ENCODE data around the gene LRRC2. TPM values are rescaled to one million over a fixed set of nuclear protein-coding genes. Genes with fewer than 3 reads are reported as not detected.

LRRC2 gene
- total RNA-seq, 1 donor from 2014 or later, result 0.87 TPM

DNA sequence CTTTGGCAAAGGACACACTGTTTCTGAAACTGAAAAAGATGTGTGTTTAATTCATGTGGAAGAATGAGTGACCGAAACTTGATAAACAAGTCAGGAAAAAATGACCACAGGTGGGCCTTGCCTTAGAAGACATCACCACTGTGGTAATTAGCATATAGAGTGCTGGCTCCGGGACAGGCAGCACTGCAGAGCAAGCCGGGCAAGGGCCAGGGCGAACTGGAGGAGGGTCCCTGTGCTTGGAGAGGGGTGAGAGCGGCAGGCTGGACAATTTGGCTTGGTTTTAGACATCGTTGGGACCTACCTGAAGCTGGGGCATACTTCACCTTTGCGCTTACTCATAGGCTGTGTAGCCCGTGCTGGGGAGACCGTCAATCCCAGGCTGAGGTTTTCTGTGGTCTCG lies 60.1 kb downstream of the LRRC2 start:
- no peaks in the 10 kb centered on the region for H3K9me3 Mint-ChIP-seq
- H3K4me1 Mint-ChIP-seq, result peaks cover 19% of the 10 kb centered on the region
- no peak overlapping the region for H3K4me3 Mint-ChIP-seq
- H3K27me3 Mint-ChIP-seq (ENCODE audit: low read depth), result no peaks in the 10 kb centered on the region
- H3K36me3 Mint-ChIP-seq, result no peaks in the 10 kb centered on the region
- TF ChIP-seq, protein P1, sequence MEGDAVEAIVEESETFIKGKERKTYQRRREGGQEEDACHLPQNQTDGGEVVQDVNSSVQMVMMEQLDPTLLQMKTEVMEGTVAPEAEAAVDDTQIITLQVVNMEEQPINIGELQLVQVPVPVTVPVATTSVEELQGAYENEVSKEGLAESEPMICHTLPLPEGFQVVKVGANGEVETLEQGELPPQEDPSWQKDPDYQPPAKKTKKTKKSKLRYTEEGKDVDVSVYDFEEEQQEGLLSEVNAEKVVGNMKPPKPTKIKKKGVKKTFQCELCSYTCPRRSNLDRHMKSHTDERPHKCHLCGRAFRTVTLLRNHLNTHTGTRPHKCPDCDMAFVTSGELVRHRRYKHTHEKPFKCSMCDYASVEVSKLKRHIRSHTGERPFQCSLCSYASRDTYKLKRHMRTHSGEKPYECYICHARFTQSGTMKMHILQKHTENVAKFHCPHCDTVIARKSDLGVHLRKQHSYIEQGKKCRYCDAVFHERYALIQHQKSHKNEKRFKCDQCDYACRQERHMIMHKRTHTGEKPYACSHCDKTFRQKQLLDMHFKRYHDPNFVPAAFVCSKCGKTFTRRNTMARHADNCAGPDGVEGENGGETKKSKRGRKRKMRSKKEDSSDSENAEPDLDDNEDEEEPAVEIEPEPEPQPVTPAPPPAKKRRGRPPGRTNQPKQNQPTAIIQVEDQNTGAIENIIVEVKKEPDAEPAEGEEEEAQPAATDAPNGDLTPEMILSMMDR (IDR thresholded peaks at IDR 0.05; ENCODE audit: unreplicated experiment), result no peak
- no peak overlapping the region for H3K27ac Mint-ChIP-seq
- DNase-seq (ENCODE audit: low spot score in 2 of 2, unreplicated experiment in 2 of 2), result no peak

DNA sequence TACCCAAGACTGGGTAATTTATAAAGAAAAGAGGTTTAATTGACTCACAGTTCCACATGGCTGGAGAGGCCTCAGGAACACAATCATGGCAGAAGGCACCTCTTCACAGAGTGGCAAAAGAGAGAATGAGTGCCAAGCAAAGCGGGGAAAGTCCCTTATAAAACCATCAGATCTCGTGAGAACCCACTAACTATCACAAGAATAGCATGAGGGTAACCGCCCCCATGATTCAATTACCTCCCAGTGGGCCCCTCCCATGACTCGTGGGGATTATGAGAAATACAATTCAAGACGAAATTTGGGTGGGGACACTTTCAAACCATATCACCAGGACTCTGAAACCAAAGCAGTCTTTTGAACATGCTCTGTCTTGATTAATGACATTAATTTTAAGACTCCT lies 61.3 kb downstream of the LRRC2 start:
- no peaks in the 10 kb centered on the region for H3K27me3 Mint-ChIP-seq (ENCODE audit: low read depth)
- H3K36me3 Mint-ChIP-seq, result no peaks in the 10 kb centered on the region
- H3K27ac Mint-ChIP-seq, result no peak overlapping the region
- H3K9me3 Mint-ChIP-seq, result no peaks in the 10 kb centered on the region
- DNase-seq (ENCODE audit: low spot score in 2 of 2, unreplicated experiment in 2 of 2), result no peak
- TF ChIP-seq, protein P1 (IDR thresholded peaks at IDR 0.05; ENCODE audit: unreplicated experiment), result no peak
- no peak overlapping the region for H3K4me3 Mint-ChIP-seq
- peaks cover 23% of the 10 kb centered on the region for H3K4me1 Mint-ChIP-seq

- DNase-seq (ENCODE audit: low spot score in 2 of 2, unreplicated experiment in 2 of 2), result no peak
- Mint-ChIP-seq H3K36me3 (no peaks in the 10 kb centered on the region), H3K27me3 (ENCODE audit: low read depth) (no peaks in the 10 kb centered on the region), H3K4me3 (no peak overlapping the region), H3K4me1 (peaks cover 21% of the 10 kb centered on the region), H3K27ac (no peak overlapping the region), H3K9me3 (no peaks in the 10 kb centered on the region)
- TF ChIP-seq, protein P1 (IDR thresholded peaks at IDR 0.05; ENCODE audit: unreplicated experiment), result no peak
These were observed 62.8 kb downstream of the LRRC2 start for GRCh38 chr3:46503200-46503874.

GRCh38 chr3:46501702-46502101 lies 64.4 kb downstream of the LRRC2 start:
- TF ChIP-seq, protein P1 (IDR thresholded peaks at IDR 0.05; ENCODE audit: unreplicated experiment), result no peak
- Mint-ChIP-seq H3K4me3 (no peak overlapping the region), H3K27me3 (ENCODE audit: low read depth) (peaks cover 1% of the 10 kb centered on the region), H3K4me1 (peaks cover 21% of the 10 kb centered on the region), H3K9me3 (no peaks in the 10 kb centered on the region), H3K27ac (no peak overlapping the region), H3K36me3 (no peaks in the 10 kb centered on the region)
- DNase-seq (ENCODE audit: low spot score in 2 of 2, unreplicated experiment in 2 of 2), result no peak

- Mint-ChIP-seq H3K36me3 (no peaks in the 10 kb centered on the region), H3K4me1 (peaks cover 20% of the 10 kb centered on the region), H3K27ac (no peak overlapping the region), H3K4me3 (no peak overlapping the region), H3K9me3 (no peaks in the 10 kb centered on the region), H3K27me3 (ENCODE audit: low read depth) (peaks cover 1% of the 10 kb centered on the region)
- no peak for DNase-seq (ENCODE audit: low spot score in 2 of 2, unreplicated experiment in 2 of 2)
- TF ChIP-seq, protein P1 (IDR thresholded peaks at IDR 0.05; ENCODE audit: unreplicated experiment), result no peak
These were observed 65.2 kb downstream of the LRRC2 start for GRCh38 chr3:46500656-46501635.
